GM20431 (cell line): ENCODE measurements around the gene ATF7.
"Not testable (repeated sequence)": the region's sequence is repeated elsewhere in the genome, so short reads cannot be mapped to it uniquely, and the experiment has no call there.

Source experiments
- in situ Hi-C: fragments of 300-500 bp; cut with MseI, MboI; formaldehyde crosslinking; loops from one replicate; pipeline ENCODE4 v1.15.0; 2020; ENCODE audit warnings: low sequenced_read_pairs; ENCODE audit not compliant: unreplicated experiment

ATF7 gene

GRCh38 chr12:53600490-53601295 is 25.5 kb downstream of the ATF7 start:
- in situ Hi-C loops = no loop called here

GRCh38 chr12:53599579-53599978 is 26.6 kb downstream of the ATF7 start:
- in situ Hi-C loops = no loop called here

- in situ Hi-C loops = not testable (repeated sequence)
Observed at GRCh38 chr12:53598971-53599370, 27.2 kb downstream of the ATF7 start.

- in situ Hi-C loops = no loop called here
Observed at GRCh38 chr12:53596920-53597363, 29.2 kb downstream of the ATF7 start.

GRCh38 chr12:53594897-53595615 is 31.1 kb downstream of the ATF7 start:
- in situ Hi-C loops = no loop called here

GRCh38 chr12:53593707-53594106 is 32.5 kb downstream of the ATF7 start:
- in situ Hi-C loops = no loop called here

GRCh38 chr12:53593031-53593430 is 33.2 kb downstream of the ATF7 start:
- in situ Hi-C loops = no loop called here

- in situ Hi-C loops = no loop called here
Observed at GRCh38 chr12:53592426-53592825, 33.8 kb downstream of the ATF7 start.

GRCh38 chr12:53591301-53592206 is 34.6 kb downstream of the ATF7 start:
- in situ Hi-C loops = no loop called here

GRCh38 chr12:53590652-53591051 is 35.5 kb downstream of the ATF7 start:
- in situ Hi-C loops = no loop called here

GRCh38 chr12:53589915-53590314 is 36.3 kb downstream of the ATF7 start:
- in situ Hi-C loops = no loop called here

GRCh38 chr12:53589423-53589822 is 36.8 kb downstream of the ATF7 start:
- in situ Hi-C loops = no loop called here

GRCh38 chr12:53588123-53588522 is 38.1 kb downstream of the ATF7 start:
- in situ Hi-C loops = no loop called here

GRCh38 chr12:53586745-53587144 is 39.4 kb downstream of the ATF7 start:
- in situ Hi-C loops = no loop called here

GRCh38 chr12:53585448-53586125 is 40.6 kb downstream of the ATF7 start:
- in situ Hi-C loops = no loop called here

GRCh38 chr12:53579545-53579955 is 46.6 kb downstream of the ATF7 start:
- in situ Hi-C loops = no loop called here

- in situ Hi-C loops = no loop called here
Observed at GRCh38 chr12:53578783-53579182, 47.4 kb downstream of the ATF7 start.

GRCh38 chr12:53577941-53578352 is 48.2 kb downstream of the ATF7 start:
- in situ Hi-C loops = no loop called here

GRCh38 chr12:53575502-53576249 is 50.5 kb downstream of the ATF7 start:
- in situ Hi-C loops = no loop called here
